Glutamatergic neuron (in vitro differentiated cells): ENCODE data around the gene SEC23B. TPM values are rescaled to one million over a fixed set of nuclear protein-coding genes. Genes with fewer than 3 reads are reported as not detected.

ENCODE experiments used
- DNase-seq: peaks from one replicate; pipeline ENCODE4 v3.0.0; 2022
- H3K27ac Mint-ChIP-seq: one replicate; pipeline ENCODE4 v1.8.0; 2020; ENCODE audit warnings: mild to moderate bottlenecking, mixed read lengths, inconsistent platforms; ENCODE audit not compliant: unreplicated experiment
- H3K27me3 Mint-ChIP-seq: one replicate; pipeline ENCODE4 v1.8.0; 2020; ENCODE audit warnings: mild to moderate bottlenecking, moderate library complexity, mixed read lengths, inconsistent platforms; ENCODE audit not compliant: unreplicated experiment
- H3K36me3 Mint-ChIP-seq: one replicate; pipeline ENCODE4 v1.8.0; 2020; ENCODE audit warnings: mild to moderate bottlenecking, mixed read lengths, inconsistent platforms; ENCODE audit not compliant: unreplicated experiment
- H3K4me1 Mint-ChIP-seq: one replicate; pipeline ENCODE4 v1.8.0; 2020; ENCODE audit warnings: mild to moderate bottlenecking, low read depth, mixed read lengths, inconsistent platforms; ENCODE audit not compliant: unreplicated experiment
- H3K4me3 Mint-ChIP-seq: one replicate; pipeline ENCODE4 v1.8.0; 2020; ENCODE audit warnings: mild to moderate bottlenecking, mixed read lengths, inconsistent platforms; ENCODE audit not compliant: unreplicated experiment
- H3K9me3 Mint-ChIP-seq: one replicate; pipeline ENCODE4 v1.8.0; 2020; ENCODE audit warnings: mild to moderate bottlenecking, moderate library complexity, mixed read lengths, inconsistent platforms; ENCODE audit not compliant: unreplicated experiment
- total RNA-seq: library from RNA; stranded (reverse); fragmentation: NEBNext Ultra II Directional; extraction: Animal tissue kit (Norgen Biotek cat#: 25700); gene quantifications from one replicate; pipeline ENCODE4 v1.2.1, GENCODE V29; 2021; ENCODE audit not compliant: unreplicated experiment
- TF ChIP-seq, protein P1 (sequence below): fragments of 200-600 bp; sonication (generic); IDR thresholded peaks from one replicate; pipeline ENCODE4 v1.5.0; 2021; ENCODE audit not compliant: partially characterized antibody, unreplicated experiment

SEC23B gene
- total RNA-seq, 1 donor from 2014 or later: 52.3 TPM

DNA sequence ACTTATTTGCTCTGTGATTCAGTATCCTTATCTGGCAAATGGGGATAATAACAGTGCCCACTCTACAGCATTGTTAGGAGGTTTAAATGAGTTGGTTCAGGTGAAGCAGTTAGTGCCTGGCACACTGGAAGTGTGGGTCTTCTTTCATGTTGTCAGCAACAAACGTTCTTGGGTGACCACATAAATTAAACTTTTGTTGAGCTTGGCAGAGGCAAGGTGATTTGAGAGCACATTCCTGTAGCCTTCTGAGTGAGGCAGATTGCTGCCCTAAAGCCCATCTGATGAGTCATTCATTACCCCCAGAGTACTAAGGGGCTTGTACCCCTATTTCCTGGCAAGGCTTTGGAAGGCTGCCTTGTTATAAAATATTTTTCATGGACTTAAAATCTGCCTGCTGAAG is 25.8 kb downstream of the SEC23B start:
- Mint-ChIP-seq H3K27ac (no peak overlapping the region), H3K4me1 (no peaks in the 10 kb centered on the region), H3K9me3 (peaks cover 2% of the 10 kb centered on the region), H3K4me3 (no peak overlapping the region), H3K36me3 (no peaks in the 10 kb centered on the region), H3K27me3 (peaks cover 2% of the 10 kb centered on the region)
- TF ChIP-seq, protein P1, sequence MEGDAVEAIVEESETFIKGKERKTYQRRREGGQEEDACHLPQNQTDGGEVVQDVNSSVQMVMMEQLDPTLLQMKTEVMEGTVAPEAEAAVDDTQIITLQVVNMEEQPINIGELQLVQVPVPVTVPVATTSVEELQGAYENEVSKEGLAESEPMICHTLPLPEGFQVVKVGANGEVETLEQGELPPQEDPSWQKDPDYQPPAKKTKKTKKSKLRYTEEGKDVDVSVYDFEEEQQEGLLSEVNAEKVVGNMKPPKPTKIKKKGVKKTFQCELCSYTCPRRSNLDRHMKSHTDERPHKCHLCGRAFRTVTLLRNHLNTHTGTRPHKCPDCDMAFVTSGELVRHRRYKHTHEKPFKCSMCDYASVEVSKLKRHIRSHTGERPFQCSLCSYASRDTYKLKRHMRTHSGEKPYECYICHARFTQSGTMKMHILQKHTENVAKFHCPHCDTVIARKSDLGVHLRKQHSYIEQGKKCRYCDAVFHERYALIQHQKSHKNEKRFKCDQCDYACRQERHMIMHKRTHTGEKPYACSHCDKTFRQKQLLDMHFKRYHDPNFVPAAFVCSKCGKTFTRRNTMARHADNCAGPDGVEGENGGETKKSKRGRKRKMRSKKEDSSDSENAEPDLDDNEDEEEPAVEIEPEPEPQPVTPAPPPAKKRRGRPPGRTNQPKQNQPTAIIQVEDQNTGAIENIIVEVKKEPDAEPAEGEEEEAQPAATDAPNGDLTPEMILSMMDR: no peak
- DNase-seq: no peak

DNA sequence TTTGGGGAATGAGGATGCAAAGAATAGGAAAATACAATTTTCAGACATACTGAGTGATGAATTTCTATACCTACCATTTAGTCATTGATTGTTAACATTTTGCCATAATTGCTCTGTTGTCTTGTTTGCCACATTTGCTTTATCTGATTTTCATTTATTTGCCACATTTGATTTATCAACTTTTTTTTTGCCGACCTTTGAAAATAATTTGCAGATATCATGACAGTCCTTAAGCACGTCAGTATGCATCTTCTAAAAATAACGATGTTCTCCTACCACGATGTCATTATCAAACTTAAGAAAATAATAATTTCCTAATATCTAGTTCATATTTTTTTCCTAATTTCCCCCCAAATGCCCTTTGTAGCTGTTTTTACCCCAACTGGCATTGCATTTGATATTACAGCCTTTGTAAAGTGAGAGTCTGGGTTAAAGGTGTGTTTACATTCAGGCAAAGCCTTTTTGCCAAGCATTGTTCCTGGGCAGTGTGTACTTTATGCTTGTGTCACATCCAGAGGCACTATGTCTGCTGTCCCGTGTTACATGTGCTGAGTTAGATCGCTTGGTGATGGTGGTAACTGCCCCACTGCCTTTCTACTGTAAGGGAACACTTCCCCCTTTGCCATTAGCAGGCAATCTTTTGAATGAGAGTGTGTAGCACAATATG is 26.4 kb downstream of the SEC23B start:
- DNase-seq: no peak
- Mint-ChIP-seq H3K36me3 (no peaks in the 10 kb centered on the region), H3K4me1 (no peaks in the 10 kb centered on the region)

DNA sequence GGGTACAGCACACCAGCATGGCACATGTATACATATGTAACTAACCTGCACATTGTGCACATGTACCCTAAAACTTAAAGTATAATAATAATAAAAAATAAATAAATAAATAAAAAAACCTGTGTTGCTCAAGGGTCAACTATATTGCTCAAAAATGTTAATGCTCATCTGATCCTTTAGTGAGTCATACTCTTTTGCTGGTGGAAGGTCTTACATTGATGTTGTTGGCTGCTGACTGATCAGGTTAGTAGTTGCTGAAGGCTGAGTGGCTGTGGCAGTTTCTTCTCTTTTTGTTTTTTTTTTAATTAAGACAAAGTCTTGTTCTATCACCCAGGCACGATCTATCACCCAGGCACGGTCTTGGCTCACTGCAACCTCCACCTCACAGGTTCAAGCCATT is 29.9 kb downstream of the SEC23B start:
- Mint-ChIP-seq H3K9me3 (peaks cover 5% of the 10 kb centered on the region), H3K4me3 (no peak overlapping the region), H3K27ac (no peak overlapping the region), H3K27me3 (peaks cover 2% of the 10 kb centered on the region), H3K36me3 (peaks cover 5% of the 10 kb centered on the region), H3K4me1 (no peaks in the 10 kb centered on the region)
- TF ChIP-seq, protein P1: no peak
- DNase-seq: no peak

More for the DNA sequence above, 26.4 kb downstream of the SEC23B start:
- peaks cover 2% of the 10 kb centered on the region for H3K27me3 Mint-ChIP-seq
- TF ChIP-seq, protein P1: no peak
- peaks cover 2% of the 10 kb centered on the region for H3K9me3 Mint-ChIP-seq
- H3K4me3 Mint-ChIP-seq: no peak overlapping the region
- no peak overlapping the region for H3K27ac Mint-ChIP-seq

DNA sequence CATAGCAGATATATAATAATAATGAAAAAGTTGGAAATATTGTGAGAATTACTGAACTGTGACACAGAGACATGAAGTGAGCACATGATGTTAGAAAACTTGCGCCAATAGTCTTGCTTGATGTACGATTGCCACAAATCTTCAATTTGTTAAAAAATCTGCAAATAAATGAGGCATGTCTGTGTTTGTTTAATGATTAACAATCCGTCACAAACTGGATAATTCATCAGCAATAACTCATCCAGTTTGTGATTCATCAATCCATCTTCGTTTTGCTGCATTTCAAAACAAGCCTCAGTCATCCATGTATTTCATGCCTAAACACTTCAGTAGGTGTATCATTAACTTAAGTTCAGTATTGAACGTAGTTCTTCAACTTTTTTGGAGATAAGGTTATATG is 34.0 kb downstream of the SEC23B start:
- Mint-ChIP-seq H3K27me3 (peaks cover 2% of the 10 kb centered on the region), H3K36me3 (peaks cover 5% of the 10 kb centered on the region), H3K4me1 (no peaks in the 10 kb centered on the region), H3K9me3 (peaks cover 5% of the 10 kb centered on the region), H3K27ac (no peak overlapping the region), H3K4me3 (no peak overlapping the region)
- TF ChIP-seq, protein P1: no peak
- no peak for DNase-seq

DNA sequence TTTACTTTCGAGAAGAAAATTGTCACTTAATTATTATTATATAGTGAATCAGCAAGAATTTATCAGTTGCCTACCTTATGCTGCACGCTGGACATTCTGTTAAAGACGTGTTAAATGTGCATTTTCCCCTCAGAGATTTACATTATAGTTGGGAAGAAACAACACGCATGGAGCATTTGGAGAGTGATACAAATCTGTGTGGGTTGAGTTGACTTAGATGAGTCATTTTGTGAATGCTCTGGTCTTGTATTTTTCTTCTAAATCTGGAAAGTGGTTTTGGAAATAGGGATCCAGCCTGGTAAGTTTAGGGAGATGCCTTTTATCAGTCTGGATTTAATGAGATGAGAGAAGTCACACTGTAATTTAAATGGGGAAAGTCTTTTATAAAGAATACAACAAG is 35.5 kb downstream of the SEC23B start:
- H3K27me3 Mint-ChIP-seq: no peaks in the 10 kb centered on the region
- peaks cover 5% of the 10 kb centered on the region for H3K36me3 Mint-ChIP-seq
- no peaks in the 10 kb centered on the region for H3K4me1 Mint-ChIP-seq
- H3K4me3 Mint-ChIP-seq: no peak overlapping the region
- H3K27ac Mint-ChIP-seq: no peak overlapping the region
- peaks cover 3% of the 10 kb centered on the region for H3K9me3 Mint-ChIP-seq
- TF ChIP-seq, protein P1: no peak
- DNase-seq: no peak
